GM20000 (cell line): Measurements from ENCODE around the gene ARL13B.

Experiments used
- DNase-seq: peaks from one replicate; pipeline ENCODE4 v3.0.0; 2012; ENCODE audit warnings: low spot score
- TF ChIP-seq, protein P1 (sequence below): IDR thresholded peaks from 2 replicates; pipeline ENCODE4 v1.5.1; 2012; ENCODE audit warnings: mild to moderate bottlenecking, control low read depth; ENCODE audit errors: extremely low read depth, missing control alignments

Gene ARL13B

DNA sequence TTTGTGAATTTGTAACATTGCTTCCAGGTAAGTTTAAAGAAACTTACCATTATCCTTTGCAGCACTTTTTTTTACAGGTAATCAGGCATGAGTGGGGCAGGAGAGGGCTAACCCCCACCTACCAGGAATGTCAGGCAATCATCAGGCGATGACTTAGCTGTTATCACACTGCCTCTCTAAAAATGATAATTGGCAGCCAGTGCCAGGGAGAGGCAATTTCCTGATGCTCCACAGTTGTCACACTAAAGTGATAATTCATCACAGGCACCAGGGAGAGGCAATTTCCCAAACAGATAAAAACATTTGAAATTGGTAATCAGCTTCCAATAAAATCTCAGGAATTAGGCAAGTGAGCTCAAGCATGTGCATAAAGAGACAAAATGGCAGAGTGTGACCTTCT is 109.2 kb downstream of the ARL13B start:
- TF ChIP-seq, protein P1, sequence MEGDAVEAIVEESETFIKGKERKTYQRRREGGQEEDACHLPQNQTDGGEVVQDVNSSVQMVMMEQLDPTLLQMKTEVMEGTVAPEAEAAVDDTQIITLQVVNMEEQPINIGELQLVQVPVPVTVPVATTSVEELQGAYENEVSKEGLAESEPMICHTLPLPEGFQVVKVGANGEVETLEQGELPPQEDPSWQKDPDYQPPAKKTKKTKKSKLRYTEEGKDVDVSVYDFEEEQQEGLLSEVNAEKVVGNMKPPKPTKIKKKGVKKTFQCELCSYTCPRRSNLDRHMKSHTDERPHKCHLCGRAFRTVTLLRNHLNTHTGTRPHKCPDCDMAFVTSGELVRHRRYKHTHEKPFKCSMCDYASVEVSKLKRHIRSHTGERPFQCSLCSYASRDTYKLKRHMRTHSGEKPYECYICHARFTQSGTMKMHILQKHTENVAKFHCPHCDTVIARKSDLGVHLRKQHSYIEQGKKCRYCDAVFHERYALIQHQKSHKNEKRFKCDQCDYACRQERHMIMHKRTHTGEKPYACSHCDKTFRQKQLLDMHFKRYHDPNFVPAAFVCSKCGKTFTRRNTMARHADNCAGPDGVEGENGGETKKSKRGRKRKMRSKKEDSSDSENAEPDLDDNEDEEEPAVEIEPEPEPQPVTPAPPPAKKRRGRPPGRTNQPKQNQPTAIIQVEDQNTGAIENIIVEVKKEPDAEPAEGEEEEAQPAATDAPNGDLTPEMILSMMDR = no peak
- no peak for DNase-seq

DNA sequence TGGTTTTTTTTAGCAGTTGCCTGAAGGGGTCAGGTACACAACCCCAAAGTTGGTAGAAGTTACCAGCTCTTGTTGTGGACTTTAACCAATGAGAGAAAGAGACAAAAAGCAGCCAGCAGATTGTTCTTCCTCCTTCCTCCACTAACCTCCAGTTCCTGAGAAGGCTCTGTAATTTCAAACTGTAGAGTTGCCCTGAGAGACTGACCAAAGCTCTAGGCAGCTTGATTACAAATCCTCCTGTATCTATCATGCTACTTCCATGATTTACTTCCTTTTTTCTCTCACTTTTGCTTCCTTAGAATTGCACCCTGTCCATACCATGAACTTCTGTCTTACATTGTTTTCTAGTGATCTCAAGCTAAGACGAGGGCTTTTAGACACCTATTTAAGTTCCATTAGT is 112.1 kb downstream of the ARL13B start:
- TF ChIP-seq, protein P1 = no peak
- DNase-seq = no peak

DNA sequence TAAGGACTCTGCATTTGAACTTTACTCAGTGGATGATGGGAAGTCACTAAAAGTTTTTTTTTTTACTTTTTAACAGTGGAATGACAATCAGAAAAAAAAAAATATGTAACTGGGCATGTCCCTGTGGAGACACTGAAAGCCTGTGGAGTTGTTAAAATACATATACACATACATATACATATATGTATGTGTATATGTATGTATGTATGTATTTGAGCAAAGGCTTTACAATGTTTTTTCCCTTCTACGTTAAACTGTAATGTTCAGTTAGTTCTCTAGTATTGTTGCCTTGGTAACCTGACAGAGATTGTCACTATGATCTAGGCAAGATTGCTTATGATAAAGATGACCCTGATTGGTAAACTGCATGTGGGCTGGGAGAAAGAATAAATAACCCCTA is 113.2 kb downstream of the ARL13B start:
- TF ChIP-seq, protein P1 = no peak

DNA sequence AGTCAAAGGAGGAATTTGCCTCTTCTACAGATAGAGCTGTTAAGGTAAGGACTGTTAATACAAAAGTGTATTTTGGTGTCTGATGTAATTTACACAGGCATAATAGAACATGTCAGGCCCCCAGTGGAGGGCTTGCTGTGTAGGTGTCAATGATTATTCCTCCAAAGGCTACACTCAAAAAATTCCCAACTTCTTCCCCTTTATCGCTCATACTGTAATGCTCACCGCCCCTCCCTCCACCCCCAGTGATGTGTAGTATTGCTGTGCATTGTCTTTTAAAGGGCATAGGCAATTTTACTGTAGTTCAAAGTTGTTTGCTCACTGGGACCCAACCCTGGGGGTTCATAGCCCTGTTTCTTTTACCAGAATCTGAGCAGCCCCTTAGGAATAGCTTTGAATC is 115.2 kb downstream of the ARL13B start:
- TF ChIP-seq, protein P1 = no peak

More for the DNA sequence above, 113.2 kb downstream of the ARL13B start:
- no peak for DNase-seq

DNA sequence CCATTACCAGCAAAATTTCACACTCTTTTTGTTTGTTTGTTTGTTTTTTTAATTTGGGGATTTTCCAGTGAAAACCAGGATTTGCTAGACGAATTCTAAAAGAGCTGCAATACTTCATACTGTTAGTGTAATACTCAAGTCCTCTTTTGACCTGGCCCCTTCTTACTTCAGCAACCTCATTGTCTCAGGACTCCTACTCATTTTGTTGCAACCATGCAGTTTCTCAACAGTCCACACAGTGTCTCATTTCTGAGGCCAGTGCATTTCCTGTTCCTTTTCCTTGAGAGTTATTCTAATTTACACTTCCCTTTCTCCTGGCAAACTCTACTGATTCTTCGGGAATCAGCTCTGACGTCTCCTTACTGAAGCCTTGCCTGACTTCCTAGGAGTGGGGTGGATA is 118.5 kb downstream of the ARL13B start:
- TF ChIP-seq, protein P1 = no peak

More for the DNA sequence above, 115.2 kb downstream of the ARL13B start:
- no peak for DNase-seq

DNA sequence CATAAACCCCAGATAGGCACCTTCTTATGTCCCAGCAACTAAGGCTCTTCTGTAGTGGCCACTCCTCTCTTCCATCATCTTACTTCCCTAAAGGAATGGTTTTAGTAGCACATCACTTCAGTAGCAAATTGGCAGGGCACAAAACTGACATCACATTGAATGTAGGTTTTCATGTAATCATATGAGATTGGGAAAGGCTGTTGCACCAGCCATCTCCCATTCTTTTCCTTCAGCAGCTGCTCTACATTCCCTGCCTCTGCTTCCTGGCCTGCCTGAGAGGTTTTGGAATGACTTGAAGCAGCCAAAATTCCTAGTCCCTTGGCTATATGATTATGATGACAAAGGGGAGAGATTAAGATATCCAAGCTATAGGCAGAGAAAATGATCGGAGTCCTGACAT is 119.4 kb downstream of the ARL13B start:
- TF ChIP-seq, protein P1 = no peak
- DNase-seq = no peak

More for the DNA sequence above, 118.5 kb downstream of the ARL13B start:
- DNase-seq = no peak

DNA sequence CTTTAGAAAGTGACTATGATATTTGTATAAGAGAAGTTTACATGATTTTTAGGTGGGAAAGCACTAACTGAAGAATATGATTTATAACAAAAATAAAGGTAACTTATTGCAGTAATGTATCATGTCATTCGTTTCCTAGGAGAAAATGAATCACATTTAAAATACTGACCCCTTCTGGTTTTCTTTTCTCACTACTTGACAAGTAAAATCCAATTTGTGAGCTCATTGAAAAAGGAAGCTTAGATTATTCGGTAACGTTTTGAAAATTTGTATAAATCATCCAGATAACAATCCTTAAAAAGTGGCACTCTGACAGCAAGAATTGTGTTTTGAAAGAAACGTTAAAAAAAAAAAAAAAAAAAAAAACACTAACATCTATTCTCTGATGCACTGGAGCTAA is 121.9 kb downstream of the ARL13B start:
- no peak for DNase-seq

More for the DNA sequence above, 121.9 kb downstream of the ARL13B start:
- TF ChIP-seq, protein P1 = no peak
